IPS-18c (cell line): ENCODE results near the gene SEMA6D.

Experiments used
- H3K4me3 ChIP-seq: 2 replicates; pipeline ENCODE4 v1.7.0; 2013; ENCODE audit warnings: low read depth, mild to moderate bottlenecking, low read length, moderate library complexity; ENCODE audit not compliant: insufficient read depth
- H3K9me3 ChIP-seq: one replicate; pipeline ENCODE4 v1.6.1; 2013; ENCODE audit warnings: mild to moderate bottlenecking, low read length, moderate library complexity; ENCODE audit not compliant: control insufficient read depth, insufficient read depth

The SEMA6D gene

GRCh38 chr15:47717036-47717612 is at the start of gene SEMA6D:
SEMA6D (plus strand) TSS chr15:47717505; CDS start chr15:47759799, 42,294 bp downstream.
- peak within 1 kb of the TSS; percentile 77 for H3K4me3 ChIP-seq

GRCh38 chr15:47669221-47669620 is 48.1 kb upstream of the SEMA6D start:
- H3K4me3 ChIP-seq: no peak overlapping the region
- H3K9me3 ChIP-seq: no peaks in the 10 kb centered on the region

More at GRCh38 chr15:47717036-47717612, at the start of gene SEMA6D:
- H3K9me3 ChIP-seq: no peaks in the 10 kb centered on the region

- no peak overlapping the region for H3K4me3 ChIP-seq
- no peaks in the 10 kb centered on the region for H3K9me3 ChIP-seq
Measured at GRCh38 chr15:47670365-47670764, 46.9 kb upstream of the SEMA6D start.

GRCh38 chr15:47673232-47673761 is 44.0 kb upstream of the SEMA6D start:
- no peaks in the 10 kb centered on the region for H3K9me3 ChIP-seq
- H3K4me3 ChIP-seq: no peak overlapping the region

- H3K4me3 ChIP-seq: no peak overlapping the region
- H3K9me3 ChIP-seq: no peaks in the 10 kb centered on the region
Measured at GRCh38 chr15:47674586-47675232, 42.6 kb upstream of the SEMA6D start.

- Histone ChIP-seq H3K9me3 (no peaks in the 10 kb centered on the region), H3K4me3 (no peak overlapping the region)
Measured at GRCh38 chr15:47675735-47676134, 41.6 kb upstream of the SEMA6D start.

GRCh38 chr15:47678040-47678439 is 39.3 kb upstream of the SEMA6D start:
- no peak overlapping the region for H3K4me3 ChIP-seq
- no peaks in the 10 kb centered on the region for H3K9me3 ChIP-seq

- H3K4me3 ChIP-seq: no peak overlapping the region
- no peaks in the 10 kb centered on the region for H3K9me3 ChIP-seq
Measured at GRCh38 chr15:47682661-47683060, 34.6 kb upstream of the SEMA6D start.

- peaks cover 2% of the 10 kb centered on the region for H3K9me3 ChIP-seq
- no peak overlapping the region for H3K4me3 ChIP-seq
Measured at GRCh38 chr15:47685141-47685870, 32.0 kb upstream of the SEMA6D start.

- peaks cover 2% of the 10 kb centered on the region for H3K9me3 ChIP-seq
- no peak overlapping the region for H3K4me3 ChIP-seq
Measured at GRCh38 chr15:47688573-47689086, 28.7 kb upstream of the SEMA6D start.

GRCh38 chr15:47689660-47690059 is 27.6 kb upstream of the SEMA6D start:
- no peak overlapping the region for H3K4me3 ChIP-seq
- peaks cover 2% of the 10 kb centered on the region for H3K9me3 ChIP-seq

GRCh38 chr15:47691882-47692281 is 25.4 kb upstream of the SEMA6D start:
- Histone ChIP-seq H3K9me3 (peaks cover 2% of the 10 kb centered on the region), H3K4me3 (no peak overlapping the region)

- H3K9me3 ChIP-seq: no peaks in the 10 kb centered on the region
- H3K4me3 ChIP-seq: no peak overlapping the region
Measured at GRCh38 chr15:47696351-47696750, 21.0 kb upstream of the SEMA6D start.

GRCh38 chr15:47705281-47705997 is 11.9 kb upstream of the SEMA6D start:
- Histone ChIP-seq H3K9me3 (no peaks in the 10 kb centered on the region), H3K4me3 (no peak overlapping the region)

- no peaks in the 10 kb centered on the region for H3K9me3 ChIP-seq
- H3K4me3 ChIP-seq: no peak overlapping the region
Measured at GRCh38 chr15:47707391-47707790, 9.9 kb upstream of the SEMA6D start.

GRCh38 chr15:47708161-47708980 is 8.9 kb upstream of the SEMA6D start:
- Histone ChIP-seq H3K9me3 (no peaks in the 10 kb centered on the region), H3K4me3 (no peak overlapping the region)
